Measurements from ENCODE around the gene LRFN2. TPM values are rescaled to one million over a fixed set of nuclear protein-coding genes. Genes with fewer than 3 reads are reported as not detected.

Gene LRFN2
- not detected for polyA plus RNA-seq (2012; ENCODE audit: insufficient read depth, insufficient read length)

- peak within 1 kb of the TSS; percentile 56 for H3K4me3 ChIP-seq (ENCODE audit: low read length)
- DNase-seq (ENCODE audit: low read depth, low spot score), result peak; percentile 57
These were observed at the start of gene LRFN2 for GRCh38 chr6:40587240-40588069. Gene LRFN2 (minus strand): TSS chr6:40587364.

GRCh38 chr6:40634429-40634828 lies 47.3 kb upstream of the LRFN2 start:
- DNase-seq (ENCODE audit: low read depth, low spot score), result peak; percentile 41
- H3K4me3 ChIP-seq (ENCODE audit: low read length), result no peak overlapping the region

- H3K4me3 ChIP-seq (ENCODE audit: low read length), result no peak overlapping the region
- no peak for DNase-seq (ENCODE audit: low read depth, low spot score)
These were observed 44.6 kb upstream of the LRFN2 start for GRCh38 chr6:40631744-40632143.

GRCh38 chr6:40630488-40630887 lies 43.3 kb upstream of the LRFN2 start:
- DNase-seq (ENCODE audit: low read depth, low spot score), result no peak
- no peak overlapping the region for H3K4me3 ChIP-seq (ENCODE audit: low read length)

- no peak for DNase-seq (ENCODE audit: low read depth, low spot score)
- no peak overlapping the region for H3K4me3 ChIP-seq (ENCODE audit: low read length)
These were observed 42.9 kb upstream of the LRFN2 start for GRCh38 chr6:40630051-40630450.

GRCh38 chr6:40629463-40629862 lies 42.3 kb upstream of the LRFN2 start:
- no peak for DNase-seq (ENCODE audit: low read depth, low spot score)
- H3K4me3 ChIP-seq (ENCODE audit: low read length), result no peak overlapping the region

GRCh38 chr6:40627316-40627715 lies 40.2 kb upstream of the LRFN2 start:
- DNase-seq (ENCODE audit: low read depth, low spot score), result no peak

GRCh38 chr6:40626886-40627285 lies 39.7 kb upstream of the LRFN2 start:
- no peak overlapping the region for H3K4me3 ChIP-seq (ENCODE audit: low read length)
- no peak for DNase-seq (ENCODE audit: low read depth, low spot score)

More at GRCh38 chr6:40627316-40627715, 40.2 kb upstream of the LRFN2 start:
- no peak overlapping the region for H3K4me3 ChIP-seq (ENCODE audit: low read length)

- H3K4me3 ChIP-seq (ENCODE audit: low read length), result no peak overlapping the region
- DNase-seq (ENCODE audit: low read depth, low spot score), result no peak
These were observed 36.8 kb upstream of the LRFN2 start for GRCh38 chr6:40623932-40624331.

- no peak overlapping the region for H3K4me3 ChIP-seq (ENCODE audit: low read length)
- peak; percentile 17 for DNase-seq (ENCODE audit: low read depth, low spot score)
These were observed 36.0 kb upstream of the LRFN2 start for GRCh38 chr6:40623178-40623577.

GRCh38 chr6:40620574-40621240 lies 33.5 kb upstream of the LRFN2 start:
- H3K4me3 ChIP-seq (ENCODE audit: low read length), result no peak overlapping the region
- no peak for DNase-seq (ENCODE audit: low read depth, low spot score)

GRCh38 chr6:40614671-40615070 lies 27.5 kb upstream of the LRFN2 start:
- no peak overlapping the region for H3K4me3 ChIP-seq (ENCODE audit: low read length)
- no peak for DNase-seq (ENCODE audit: low read depth, low spot score)

- H3K4me3 ChIP-seq (ENCODE audit: low read length), result no peak overlapping the region
- no peak for DNase-seq (ENCODE audit: low read depth, low spot score)
These were observed 24.7 kb upstream of the LRFN2 start for GRCh38 chr6:40611912-40612311.

GRCh38 chr6:40611434-40611833 lies 24.3 kb upstream of the LRFN2 start:
- no peak for DNase-seq (ENCODE audit: low read depth, low spot score)
- H3K4me3 ChIP-seq (ENCODE audit: low read length), result no peak overlapping the region

GRCh38 chr6:40610229-40610628 lies 23.1 kb upstream of the LRFN2 start:
- DNase-seq (ENCODE audit: low read depth, low spot score), result no peak
- H3K4me3 ChIP-seq (ENCODE audit: low read length), result no peak overlapping the region

- DNase-seq (ENCODE audit: low read depth, low spot score), result no peak
- no peak overlapping the region for H3K4me3 ChIP-seq (ENCODE audit: low read length)
These were observed 19.8 kb upstream of the LRFN2 start for GRCh38 chr6:40606981-40607380.

- no peak overlapping the region for H3K4me3 ChIP-seq (ENCODE audit: low read length)
- DNase-seq (ENCODE audit: low read depth, low spot score), result no peak
These were observed 19.4 kb upstream of the LRFN2 start for GRCh38 chr6:40606526-40606925.

- no peak overlapping the region for H3K4me3 ChIP-seq (ENCODE audit: low read length)
- DNase-seq (ENCODE audit: low read depth, low spot score), result no peak
These were observed 16.9 kb upstream of the LRFN2 start for GRCh38 chr6:40604082-40604481.

GRCh38 chr6:40599555-40599954 lies 12.4 kb upstream of the LRFN2 start:
- H3K4me3 ChIP-seq (ENCODE audit: low read length), result no peak overlapping the region
- DNase-seq (ENCODE audit: low read depth, low spot score), result no peak

- no peak overlapping the region for H3K4me3 ChIP-seq (ENCODE audit: low read length)
- no peak for DNase-seq (ENCODE audit: low read depth, low spot score)
These were observed 11.4 kb upstream of the LRFN2 start for GRCh38 chr6:40598516-40598915.

All from Jurkat, Clone E6-1 (cell line).